Transverse colon (tissue), 4 donors: ENCODE results near the gene PNMA1. TPM values are rescaled to one million over a fixed set of nuclear protein-coding genes. Genes with fewer than 3 reads are reported as not detected.

Experiments used
- DNase-seq: peaks from one replicate; pipeline ENCODE4 v3.0.0-alpha.2; 2019
- H3K27ac ChIP-seq, 4 donors: fragments of 200-600 bp; sonication (generic); 2 replicates each; pipeline ENCODE4 v1.5.1; 2016 to 2018; ENCODE audit warnings: inconsistent platforms in 4 of 4
- H3K27me3 ChIP-seq: fragments of 200-600 bp; sonication (generic); 2 replicates; pipeline ENCODE4 v1.5.1; 2017; ENCODE audit warnings: inconsistent platforms
- H3K36me3 ChIP-seq, 4 donors: fragments of 200-600 bp; sonication (generic); 2 replicates each; pipeline ENCODE4 v1.5.1; 2017 to 2019; ENCODE audit warnings: inconsistent platforms in 4 of 4
- H3K4me1 ChIP-seq, 4 donors: fragments of 200-600 bp; sonication (generic); 2 replicates each; pipeline ENCODE4 v1.5.1; 2017 to 2020; ENCODE audit warnings: inconsistent platforms in 4 of 4
- H3K4me3 ChIP-seq, 4 donors: fragments of 200-600 bp; sonication (generic); 1 replicate in 1 of 4; 2 replicates in 3 of 4; pipeline versions ENCODE4 v1.5.1 to v1.6.1; 2017 to 2019; ENCODE audit warnings: inconsistent platforms in 4 of 4
- H3K9me3 ChIP-seq, 2 donors: fragments of 200-600 bp; sonication (generic); 2 replicates each; pipeline ENCODE4 v1.5.1; 2017 to 2019; ENCODE audit warnings: inconsistent platforms in 2 of 2
- CTCF ChIP-seq, 5 experiments: fragments of 200-600 bp in 3 of 5; fragments of 450-650 bp in 2 of 5; sonication (generic) in 3 of 5; IDR thresholded peaks; 1 replicate in 2 of 5; 2 replicates in 3 of 5; pipeline ENCODE4 v1.5.1; 2016 to 2017; ENCODE audit warnings: antibody characterized with exemption in 5 of 5, inconsistent platforms in 3 of 5, mild to moderate bottlenecking in 2 of 5, moderate library complexity in 1 of 5
- EP300 ChIP-seq: sonication (generic); formaldehyde crosslinking; IDR thresholded peaks from one replicate; pipeline ENCODE4 v1.6.1; 2017; ENCODE audit warnings: antibody characterized with exemption, low read depth
- POLR2A ChIP-seq: fragments of 450-650 bp; IDR thresholded peaks from one replicate; pipeline ENCODE4 v1.6.1; 2016; ENCODE audit warnings: antibody characterized with exemption, mild to moderate bottlenecking, moderate library complexity
- POLR2AphosphoS5 ChIP-seq, 3 donors: sonication (generic); formaldehyde crosslinking; IDR thresholded peaks; one replicate each; pipeline ENCODE4 v1.6.1; 2016; ENCODE audit warnings: antibody characterized with exemption in 3 of 3
- WGBS, 2 donors: methylation state at CpG; one replicate each; pipeline ENCODE4 v1.1.5; 2018; ENCODE audit warnings: low coverage in 1 of 2; 5-methylcytosine and 5-hydroxymethylcytosine counted together
- in situ Hi-C, 4 donors: fragments of 200-750 bp; cut with MboI; loops; one replicate each; pipeline versions ENCODE4 v1.15.0 to v1.15.1; 2017; ENCODE audit warnings: low sequenced_read_pairs in 3 of 4, low pct_ligation_motif_present in 1 of 4, low pct_unique_long_range_greater_than_20kb in 1 of 4
- intact Hi-C: fragments of 100-400 bp; cut with DNase I; formaldehyde crosslinking; loops from one replicate; pipeline ENCODE4 v1.15.1; 2023; ENCODE audit warnings: low total_unique reads
- total RNA-seq, 4 donors: library from RNA; depleted of rRNA; stranded (reverse); fragments of >200 nt; gene quantifications; one replicate each; pipeline ENCODE4 v1.1.0, GENCODE V29; 2016

Gene PNMA1
- total RNA-seq, 4 donors from 2014 or later = 12.7 to 22.1 (median 12.7) TPM

GRCh38 chr14:73754911-73755360, 40.8 kb upstream of the PNMA1 start:
- H3K9me3 ChIP-seq = no peaks in the 10 kb centered on the region
- H3K27ac ChIP-seq = peak overlapping the region; percentile 99 to 100 (median 100)
- H3K27me3 ChIP-seq = no peaks in the 10 kb centered on the region
- WGBS, 2 donors = 15% methylated on average over 8 of the region's 8 CpGs; no CpG with 5 or more reads in 1 of the 2 donors
- H3K36me3 ChIP-seq = no peaks in the 10 kb centered on the region
- intact Hi-C loops (loop anchor here (2.0 kb wide), 1 partner anchor 30 kb away; no protein-coding TSS in a partner anchor), in situ Hi-C loops (no loop called here)
- H3K4me1 ChIP-seq = peaks cover 83 to 92% (median 87%) of the 10 kb centered on the region in 4 donors
- peak overlapping the region in 1 of 4 donors; percentile 27 for H3K4me3 ChIP-seq
- peak; percentile 59 for DNase-seq
- peak; percentile 5 to 70 (median 26) for TF ChIP-seq POLR2AphosphoS5 (IDR thresholded peaks at IDR 0.05)
- TF ChIP-seq CTCF (IDR thresholded peaks at IDR 0.05) = no peak
- TF ChIP-seq EP300 = no peak
- no peak for TF ChIP-seq POLR2A

GRCh38 chr14:73753887-73754795, 40.0 kb upstream of the PNMA1 start:
- Histone ChIP-seq H3K9me3 (no peaks in the 10 kb centered on the region), H3K4me3 (peak overlapping the region in 2 of 4 donors; percentile 2 to 27), H3K4me1 (peaks cover 91 to 100% (median 95%) of the 10 kb centered on the region in 4 donors), H3K36me3 (no peaks in the 10 kb centered on the region), H3K27ac (peak overlapping the region; percentile 99 to 100 (median 100)), H3K27me3 (no peaks in the 10 kb centered on the region)
- 8 to 30% methylated on average over 2 to 14 of the region's 14 CpGs for WGBS, 2 donors
- intact Hi-C loops = loop anchor here (2.0 kb wide), 1 partner anchor 29 kb away; no protein-coding TSS in a partner anchor
- in situ Hi-C loops = no loop called here
- TF ChIP-seq EP300 = no peak
- TF ChIP-seq CTCF (IDR thresholded peaks at IDR 0.05) = no peak
- peak in 2 of 3 donors; percentile 16 to 40 for TF ChIP-seq POLR2AphosphoS5 (IDR thresholded peaks at IDR 0.05)
- DNase-seq = peak; percentile 70

- intact Hi-C loops = no loop called here
- 19% methylated on average over 9 of the region's 9 CpGs; no CpG with 5 or more reads in 1 of the 2 donors for WGBS, 2 donors
- peak; percentile 66 for TF ChIP-seq EP300
- TF ChIP-seq CTCF (IDR thresholded peaks at IDR 0.05) = no peak
- TF ChIP-seq POLR2A = peak; percentile 56
- TF ChIP-seq POLR2AphosphoS5 (IDR thresholded peaks at IDR 0.05) = peak; percentile 53 to 86 (median 80)
- in situ Hi-C loops = no loop called here
- Histone ChIP-seq H3K36me3 (no peaks in the 10 kb centered on the region), H3K9me3 (no peaks in the 10 kb centered on the region), H3K27ac (peak overlapping the region; percentile 99 to 100 (median 100)), H3K27me3 (no peaks in the 10 kb centered on the region), H3K4me3 (peak overlapping the region in 1 of 4 donors; percentile 27), H3K4me1 (peaks cover 92 to 100% (median 100%) of the 10 kb centered on the region in 4 donors)
- peak; percentile 87 for DNase-seq
Observed at GRCh38 chr14:73753124-73753886, 39.1 kb upstream of the PNMA1 start.
